HG03342 (cell line): ENCODE data around the gene TMEM260.
"Not testable (repeated sequence)": the region's sequence is repeated elsewhere in the genome, so short reads cannot be mapped to it uniquely, and the experiment has no call there.

Experiments
- ATAC-seq: cut with Tn5 transposase; IDR thresholded peaks from one replicate; pipeline ENCODE4 v1.9.1; 2021; ENCODE audit warnings: mild to moderate bottlenecking, moderate library complexity; ENCODE audit not compliant: unreplicated experiment

TMEM260 gene

GRCh38 chr14:56594428-56594827 is 14.8 kb downstream of the TMEM260 start:
- no peak for ATAC-seq

GRCh38 chr14:56598519-56598918 is 18.9 kb downstream of the TMEM260 start:
- no peak for ATAC-seq

DNA sequence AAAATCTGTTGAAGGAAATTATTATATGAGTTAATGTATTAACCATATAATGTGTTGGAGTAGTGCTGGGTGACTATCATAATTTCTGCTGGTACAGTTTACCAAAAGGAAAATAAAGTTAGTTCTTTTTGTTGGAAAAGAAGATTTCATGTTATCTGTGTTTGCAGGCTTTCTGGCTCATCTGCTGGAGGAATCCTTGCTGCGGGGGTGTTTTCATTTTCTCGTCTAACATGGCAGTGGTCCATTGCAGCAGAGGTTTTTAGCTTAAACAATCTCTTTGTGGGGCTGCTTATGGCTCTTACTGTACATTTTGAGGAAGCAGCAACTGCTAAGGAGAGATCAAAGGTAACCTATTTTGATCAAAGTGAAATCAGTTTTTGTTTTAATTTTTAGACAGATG is 24.1 kb downstream of the TMEM260 start:
- no peak for ATAC-seq

DNA sequence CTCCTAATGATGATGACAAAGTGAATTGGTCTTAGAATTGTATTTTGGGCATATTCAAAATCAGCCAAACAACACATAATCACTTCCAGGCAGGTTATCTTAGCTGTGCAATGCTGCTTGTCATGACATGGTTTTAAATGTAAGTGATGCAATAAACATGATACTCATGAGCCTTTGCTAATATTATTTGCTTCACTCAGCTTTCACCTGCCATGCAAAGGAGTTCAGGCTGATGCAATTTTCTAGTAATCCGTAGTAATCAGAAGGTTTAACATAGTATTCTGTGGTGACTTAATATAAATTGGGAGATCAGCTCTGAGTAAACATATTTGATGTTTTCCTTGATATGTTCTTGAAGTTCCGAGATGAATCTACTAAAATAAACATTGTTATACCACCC is 29.1 kb downstream of the TMEM260 start:
- ATAC-seq, result no peak

GRCh38 chr14:56611663-56612062 is 32.1 kb downstream of the TMEM260 start:
- ATAC-seq, result not testable (repeated sequence)

GRCh38 chr14:56617084-56617483 is 37.5 kb downstream of the TMEM260 start:
- no peak for ATAC-seq

- ATAC-seq, result no peak
These were observed 51.1 kb downstream of the TMEM260 start for GRCh38 chr14:56630707-56631106.

- no peak for ATAC-seq
These were observed 52.6 kb downstream of the TMEM260 start for GRCh38 chr14:56632195-56632594.

DNA sequence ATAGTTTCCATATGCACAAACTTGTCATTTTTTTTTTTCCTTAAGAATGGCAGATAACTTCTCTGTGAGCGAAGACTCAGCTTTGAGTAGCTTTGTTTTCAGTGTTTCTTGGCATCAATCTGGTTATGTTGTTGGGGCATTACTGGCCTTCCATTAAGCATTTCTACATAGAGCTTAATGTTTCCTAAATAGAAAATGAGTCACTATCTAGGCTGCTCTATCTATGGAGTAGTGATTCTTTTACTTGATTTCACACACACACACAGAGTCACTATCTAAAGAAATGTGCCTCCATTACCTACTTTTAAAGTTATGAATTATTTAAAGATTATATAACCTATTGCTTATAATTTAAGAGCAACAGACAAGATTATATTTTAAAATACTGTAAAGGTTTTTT is 53.9 kb downstream of the TMEM260 start:
- ATAC-seq, result no peak

- ATAC-seq, result no peak
These were observed 55.4 kb downstream of the TMEM260 start for GRCh38 chr14:56635041-56635440.

DNA sequence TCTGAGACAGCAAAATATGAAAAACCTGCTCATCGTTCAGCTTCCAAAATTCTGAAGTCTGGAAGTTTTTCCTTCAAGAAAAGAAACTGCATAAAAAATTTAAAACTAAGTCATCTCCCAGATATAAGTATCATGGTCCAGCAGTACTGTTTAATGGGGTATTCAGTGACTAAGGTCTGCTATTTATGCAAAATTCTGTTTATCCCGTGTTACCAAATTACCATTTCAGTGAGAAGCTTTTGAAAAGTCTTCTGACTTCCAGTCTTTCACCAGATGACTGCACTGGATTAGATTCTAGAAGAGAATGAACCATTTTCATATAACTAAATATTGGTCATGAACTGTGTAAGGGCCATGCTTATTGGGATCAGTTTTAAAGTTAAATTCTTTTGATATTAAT is 67.9 kb downstream of the TMEM260 start:
- ATAC-seq, result no peak

DNA sequence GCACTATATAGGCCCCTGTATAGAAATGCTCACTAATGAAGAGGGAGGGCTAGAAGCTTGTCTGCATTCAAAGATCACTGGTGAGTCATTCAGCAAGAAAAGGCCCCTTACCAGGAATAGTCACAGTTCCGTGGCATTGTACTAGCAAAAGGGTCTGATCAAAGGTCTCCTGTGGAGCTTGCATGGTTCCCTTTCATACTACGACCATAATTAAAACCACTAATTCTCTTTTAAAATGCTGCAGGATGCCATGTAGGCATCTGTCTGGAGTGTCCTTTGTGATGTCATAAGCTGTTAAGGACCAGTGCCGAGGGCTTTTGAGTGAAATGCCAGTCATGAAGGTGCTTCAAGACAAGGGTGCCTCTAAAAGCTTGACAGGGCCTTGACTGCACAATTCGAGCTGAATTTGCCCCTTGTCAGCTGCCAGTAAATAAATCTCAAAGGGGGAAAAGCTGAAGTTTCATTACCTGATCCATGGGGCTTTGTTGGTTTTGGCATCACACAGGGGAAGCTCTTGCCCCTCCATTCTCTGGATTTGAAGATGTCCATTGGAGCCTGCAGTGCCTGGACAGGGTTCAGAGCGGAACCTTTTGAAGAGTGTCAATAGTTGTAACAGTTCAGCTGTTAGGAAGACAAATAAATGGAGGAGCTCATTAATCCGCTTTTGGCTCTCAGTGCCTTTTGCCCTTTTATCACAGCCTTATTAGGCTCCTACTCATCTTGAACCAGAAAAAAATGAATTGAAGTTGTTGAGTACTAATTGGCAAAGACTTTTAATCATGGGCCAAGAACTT is 69.1 kb downstream of the TMEM260 start:
- ATAC-seq, result no peak

- ATAC-seq, result no peak
These were observed 69.8 kb downstream of the TMEM260 start for GRCh38 chr14:56649382-56649781.

DNA sequence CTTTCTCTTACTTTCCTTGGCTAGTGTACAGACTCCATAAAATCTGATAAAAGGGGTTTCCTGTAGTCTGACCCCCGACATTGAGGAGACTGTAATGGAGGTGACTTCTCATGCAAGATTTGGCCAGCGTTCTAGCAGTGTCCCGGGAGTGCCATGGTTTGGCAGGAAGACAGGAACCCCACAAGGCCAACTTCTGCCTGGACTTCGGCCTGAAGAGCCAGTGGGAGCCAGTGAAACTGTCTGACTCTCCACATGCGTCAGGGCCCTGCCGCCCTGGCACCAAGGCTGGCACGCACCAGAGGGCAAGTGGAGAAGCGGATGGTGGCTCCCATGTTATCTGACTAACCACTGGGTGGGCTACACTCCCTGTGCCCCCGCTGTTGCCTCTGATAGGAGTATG is 70.5 kb downstream of the TMEM260 start:
- no peak for ATAC-seq

DNA sequence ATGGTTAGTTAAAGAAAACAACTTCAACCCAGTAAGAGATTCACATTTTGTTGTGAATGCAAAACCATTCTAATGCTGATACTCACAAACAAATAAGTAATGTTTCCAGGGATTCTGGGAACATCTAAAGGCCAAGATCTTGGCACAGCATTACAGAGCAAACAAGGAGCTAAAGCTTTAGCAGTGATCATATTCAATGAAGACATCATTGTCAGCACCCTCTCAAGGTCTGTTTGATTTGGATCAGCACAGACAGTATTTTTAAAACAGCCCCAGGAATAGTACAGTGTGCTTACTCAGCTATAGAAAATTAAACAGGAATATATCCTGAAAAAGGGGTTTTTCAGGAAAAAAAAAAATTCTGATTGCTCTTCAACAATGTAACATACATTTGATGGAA is 71.4 kb downstream of the TMEM260 start:
- no peak for ATAC-seq

- no peak for ATAC-seq
These were observed 78.0 kb downstream of the TMEM260 start for GRCh38 chr14:56657604-56658003.

DNA sequence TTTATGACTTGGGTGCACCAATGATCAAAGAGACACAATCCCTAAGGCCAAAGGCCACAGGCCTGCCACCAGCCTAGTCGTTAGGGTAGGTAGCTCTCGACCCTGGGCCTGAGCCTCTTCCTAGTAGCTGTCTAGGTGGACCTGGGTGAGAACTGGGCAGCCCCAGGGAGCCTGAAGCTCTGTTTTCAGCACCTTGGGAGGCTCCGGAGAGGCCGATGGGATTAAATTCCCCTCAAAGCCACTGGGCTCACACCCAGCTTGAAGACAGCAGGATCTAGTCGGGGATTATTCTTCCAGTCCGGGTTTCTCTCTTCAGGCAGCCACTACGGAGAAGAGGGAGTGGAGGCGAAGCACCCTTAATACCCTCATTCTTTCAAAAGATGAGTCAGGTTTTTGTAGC is 79.8 kb downstream of the TMEM260 start:
- ATAC-seq, result no peak

- no peak for ATAC-seq
These were observed 80.5 kb downstream of the TMEM260 start for GRCh38 chr14:56659964-56660551.

GRCh38 chr14:56660677-56661389 is 81.2 kb downstream of the TMEM260 start:
- no peak for ATAC-seq

GRCh38 chr14:56661478-56661877 is 81.9 kb downstream of the TMEM260 start:
- no peak for ATAC-seq

GRCh38 chr14:56664811-56665421 is 85.3 kb downstream of the TMEM260 start:
- ATAC-seq, result no peak

DNA sequence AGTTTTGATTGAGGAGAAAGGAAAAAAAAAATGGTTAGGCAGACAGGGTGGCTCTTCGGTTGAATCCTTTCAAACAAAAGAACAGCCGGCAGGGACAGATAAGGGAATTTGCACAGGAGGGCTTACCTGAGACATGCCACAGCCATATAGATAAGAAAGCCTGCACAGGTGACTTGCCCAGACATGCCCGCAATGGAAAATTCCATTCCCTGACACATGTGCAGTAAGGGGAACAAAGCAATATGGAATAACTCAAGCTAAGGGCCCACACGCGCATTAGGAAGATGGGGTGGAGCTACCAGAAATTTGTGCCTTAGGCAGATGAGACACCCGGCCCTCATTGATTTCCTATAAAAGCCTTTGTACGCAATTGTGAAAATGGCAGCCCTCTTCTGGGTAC is 86.7 kb downstream of the TMEM260 start:
- ATAC-seq, result no peak
